ENCODE results near the gene TMEM125. TPM values are rescaled to one million over a fixed set of nuclear protein-coding genes. Genes with fewer than 3 reads are reported as not detected.

TMEM125 gene
- not detected for total RNA-seq

DNA sequence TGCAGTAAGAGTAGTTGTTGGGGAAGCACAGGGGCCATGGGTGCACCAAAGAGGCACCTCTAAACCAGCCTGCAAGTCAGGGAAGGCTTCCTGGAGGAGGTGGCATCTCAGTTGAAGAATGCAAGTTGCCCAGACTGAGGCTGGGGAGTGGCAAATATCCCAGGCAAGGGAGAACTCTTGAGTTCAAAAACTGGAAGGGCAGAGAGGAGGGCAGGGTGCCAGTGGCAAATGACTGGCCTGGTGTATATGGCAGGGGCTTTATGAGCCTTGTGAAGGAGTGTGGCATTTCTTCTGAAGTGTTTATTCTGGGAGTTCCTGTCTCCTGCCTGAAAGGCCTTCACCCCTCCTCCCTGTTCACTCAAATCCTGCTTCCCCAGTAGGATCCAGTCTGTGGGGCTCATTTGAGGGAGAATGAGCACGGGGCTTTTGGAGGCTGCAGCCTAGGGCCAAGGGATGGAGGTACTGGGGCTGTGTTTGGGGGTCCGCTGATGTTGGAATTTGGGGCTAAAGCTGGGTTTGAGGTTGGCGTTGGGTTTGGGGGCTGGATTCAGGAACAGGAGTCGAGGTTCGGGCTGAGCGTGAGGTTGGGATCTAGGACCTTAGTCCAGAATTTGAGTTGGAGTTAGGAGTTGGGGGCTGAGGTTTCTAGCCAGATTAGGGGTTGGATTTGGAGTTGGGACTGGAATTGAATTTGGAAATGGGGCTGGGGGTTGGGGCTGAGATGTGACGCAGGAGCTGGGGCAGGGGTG, at the start of gene TMEM125:
TMEM125 (plus strand) TSS at position 357 of the 749 bp plus-strand sequence. CDS start 2,740 bp downstream, outside the sequence.
- Mint-ChIP-seq H3K4me1 (peaks cover 12% of the 10 kb centered on the region), H3K36me3 (ENCODE audit: low read depth) (peaks cover 4% of the 10 kb centered on the region), H3K27me3 (peaks cover 9% of the 10 kb centered on the region), H3K9me3 (peaks cover 5% of the 10 kb centered on the region), H3K4me3 (no peak within 1 kb of the TSS), H3K27ac (no peak within 1 kb of the TSS)
- no peak for DNase-seq
- CTCF ChIA-PET: no interaction called here
- POLR2A ChIA-PET: no interaction called here

DNA sequence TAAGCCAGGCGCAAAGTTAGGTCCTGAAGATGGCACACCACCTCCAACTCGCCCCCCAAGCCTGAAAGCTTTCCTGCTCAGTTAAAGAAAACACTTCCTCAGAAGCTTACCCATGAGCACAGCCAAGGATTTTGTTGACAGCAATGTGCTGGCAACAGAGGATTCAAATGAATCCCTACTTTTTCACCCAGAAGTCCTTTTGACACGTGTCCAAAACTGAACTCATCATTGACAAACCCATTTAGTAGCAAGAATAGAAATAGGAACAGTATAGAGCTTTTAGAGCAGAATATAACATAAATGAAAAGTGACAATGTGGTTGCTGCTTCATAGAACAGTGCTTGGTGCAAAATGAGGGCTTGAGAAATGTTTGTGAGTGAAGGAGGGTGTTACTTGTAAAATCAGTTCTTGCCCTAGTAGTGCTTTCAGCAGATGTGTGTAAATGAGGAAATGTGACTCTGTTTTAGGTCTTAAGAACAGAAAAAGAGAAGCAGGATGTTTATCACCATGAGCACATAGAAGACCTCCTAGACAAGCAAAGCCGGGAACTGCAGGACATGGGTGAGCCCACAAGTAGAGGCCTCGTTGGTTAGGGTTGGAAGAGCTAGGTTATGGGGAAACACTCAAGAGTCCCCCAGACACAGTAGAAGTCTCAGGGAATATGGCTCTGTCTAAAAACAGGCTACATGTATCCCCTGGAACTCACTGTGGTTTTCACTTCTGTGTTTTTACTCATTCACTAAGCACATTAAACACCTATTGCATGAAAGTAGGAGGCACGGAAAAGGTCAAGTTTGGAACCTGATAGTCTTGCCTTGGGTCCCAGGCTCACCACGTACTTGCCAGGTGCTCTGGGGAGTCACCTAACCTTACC, 48.6 kb upstream of the TMEM125 start:
- H3K9me3 Mint-ChIP-seq: no peaks in the 10 kb centered on the region
- POLR2A ChIA-PET: no interaction called here
- no peak overlapping the region for H3K27ac Mint-ChIP-seq
- no peaks in the 10 kb centered on the region for H3K36me3 Mint-ChIP-seq (ENCODE audit: low read depth)
- H3K4me1 Mint-ChIP-seq: peaks cover 3% of the 10 kb centered on the region
- CTCF ChIA-PET: no interaction called here
- H3K4me3 Mint-ChIP-seq: no peak overlapping the region
- DNase-seq: no peak
- peaks cover 5% of the 10 kb centered on the region for H3K27me3 Mint-ChIP-seq

DNA sequence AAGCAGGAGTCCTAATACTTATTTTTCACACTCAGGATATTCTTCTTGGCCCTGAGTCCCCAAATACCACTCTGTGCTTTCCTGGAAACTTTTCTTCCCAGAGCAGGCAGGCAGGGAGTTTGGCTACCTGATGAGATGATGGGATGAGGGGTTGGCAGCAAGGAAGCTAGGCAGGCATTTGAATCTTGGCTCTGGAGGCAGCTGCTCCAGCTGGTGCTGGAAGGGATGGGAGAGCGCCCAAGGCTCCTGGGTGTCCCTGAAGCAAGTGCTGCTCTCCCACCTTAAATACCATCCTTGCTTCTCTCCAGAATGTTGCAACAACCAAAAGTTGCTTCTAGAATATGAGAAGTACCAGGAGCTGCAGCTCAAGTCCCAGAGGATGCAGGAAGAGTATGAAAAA, 48.0 kb upstream of the TMEM125 start:
- ChIA-PET POLR2A (no interaction called here), CTCF (no interaction called here)
- H3K9me3 Mint-ChIP-seq: no peaks in the 10 kb centered on the region
- no peak overlapping the region for H3K27ac Mint-ChIP-seq
- H3K27me3 Mint-ChIP-seq: peaks cover 3% of the 10 kb centered on the region
- H3K4me1 Mint-ChIP-seq: peaks cover 3% of the 10 kb centered on the region
- no peaks in the 10 kb centered on the region for H3K36me3 Mint-ChIP-seq (ENCODE audit: low read depth)
- H3K4me3 Mint-ChIP-seq: no peak overlapping the region
- no peak for DNase-seq

DNA sequence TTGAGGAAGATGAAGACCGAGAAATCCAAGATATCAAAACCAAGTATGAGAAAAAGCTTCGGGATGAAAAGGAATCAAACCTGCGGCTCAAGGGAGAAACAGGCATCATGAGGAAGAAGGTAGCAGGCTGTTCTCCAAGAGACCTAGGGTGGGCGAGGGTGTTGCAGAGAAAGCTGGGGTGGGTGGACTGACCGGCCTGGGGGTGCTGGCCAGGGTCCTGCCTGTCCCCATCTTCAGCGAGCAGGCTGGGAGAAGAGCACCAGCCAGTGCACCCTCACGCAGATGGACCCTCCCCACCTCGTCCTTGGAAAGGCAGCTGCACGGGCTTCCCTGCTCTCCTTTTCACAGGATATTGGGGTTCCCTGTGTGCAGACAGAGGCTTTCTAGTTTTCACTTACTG, 46.9 kb upstream of the TMEM125 start:
- CTCF ChIA-PET: no interaction called here
- Mint-ChIP-seq H3K4me1 (peaks cover 3% of the 10 kb centered on the region), H3K27me3 (peaks cover 3% of the 10 kb centered on the region), H3K27ac (no peak overlapping the region), H3K36me3 (ENCODE audit: low read depth) (no peaks in the 10 kb centered on the region), H3K9me3 (no peaks in the 10 kb centered on the region), H3K4me3 (no peak overlapping the region)
- DNase-seq: no peak
- POLR2A ChIA-PET: no interaction called here

DNA sequence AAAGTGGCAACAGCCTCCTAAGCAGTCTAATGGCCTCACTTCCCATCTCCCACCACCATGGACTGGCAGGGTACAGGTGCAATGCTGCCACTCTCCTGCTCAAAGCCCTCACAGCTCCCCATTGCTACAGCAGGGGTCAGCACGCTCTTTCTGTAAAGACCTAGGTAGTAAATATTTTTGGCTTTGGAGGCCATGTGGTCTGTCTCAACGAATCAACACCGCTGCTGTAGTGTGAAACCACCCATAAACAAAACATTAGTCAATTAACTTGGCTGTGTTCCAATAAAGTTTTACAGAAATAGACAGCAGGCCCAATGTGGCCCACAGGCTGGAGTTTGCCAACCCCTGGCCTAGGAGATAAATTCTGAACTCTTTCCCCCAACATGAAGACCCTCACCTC, 44.6 kb upstream of the TMEM125 start:
- H3K9me3 Mint-ChIP-seq: no peaks in the 10 kb centered on the region
- H3K4me1 Mint-ChIP-seq: peaks cover 3% of the 10 kb centered on the region
- DNase-seq: no peak
- peaks cover 3% of the 10 kb centered on the region for H3K27me3 Mint-ChIP-seq
- ChIA-PET POLR2A (no interaction called here), CTCF (interaction anchor here (2.7 kb wide), 1 partner anchor 188 kb away, joined by 87 read pairs; no protein-coding TSS in a partner anchor)
- no peak overlapping the region for H3K4me3 Mint-ChIP-seq
- no peaks in the 10 kb centered on the region for H3K36me3 Mint-ChIP-seq (ENCODE audit: low read depth)
- H3K27ac Mint-ChIP-seq: no peak overlapping the region

DNA sequence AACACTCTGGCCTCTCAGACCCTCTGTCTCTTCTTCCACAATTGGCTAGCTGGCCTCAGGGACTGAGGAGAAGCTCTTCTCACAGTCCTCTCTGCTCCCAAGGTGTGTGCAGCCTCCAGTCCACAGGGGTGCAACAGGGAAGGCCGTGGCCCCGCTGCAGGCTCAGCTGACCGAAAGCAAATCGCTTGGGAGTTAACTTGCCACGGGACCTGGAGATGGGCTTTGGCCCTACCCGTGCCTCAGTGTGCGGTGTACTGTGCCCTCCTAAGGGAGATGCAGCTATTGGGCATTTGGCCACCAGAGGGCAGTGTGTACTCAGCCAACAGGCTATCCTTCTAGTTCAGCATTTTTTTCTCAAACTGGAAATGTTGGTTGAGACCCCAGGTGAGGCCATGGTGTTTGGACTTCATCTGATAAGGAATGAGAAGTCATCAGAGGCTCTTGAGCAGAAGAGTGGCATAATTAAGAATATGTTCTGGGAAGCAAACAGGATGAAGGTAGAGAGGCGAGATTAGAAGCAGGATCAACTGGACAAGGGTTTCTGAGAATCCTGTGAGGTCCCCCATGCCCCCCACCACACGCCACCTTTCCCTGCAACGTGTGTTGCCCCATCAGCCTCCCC, 42.5 kb upstream of the TMEM125 start:
- peak; percentile 83 for DNase-seq
- POLR2A ChIA-PET: interaction anchor here (0.5 to 1.5 kb wide), 4 partner anchors 131 to 664 kb away, joined by 3 to 7 read pairs (median 4); partner anchors contain the start of gene CDC20
- no peaks in the 10 kb centered on the region for H3K36me3 Mint-ChIP-seq (ENCODE audit: low read depth)
- no peak overlapping the region for H3K4me3 Mint-ChIP-seq
- H3K27me3 Mint-ChIP-seq: peaks cover 2% of the 10 kb centered on the region
- no peaks in the 10 kb centered on the region for H3K9me3 Mint-ChIP-seq
- H3K4me1 Mint-ChIP-seq: no peaks in the 10 kb centered on the region
- no peak overlapping the region for H3K27ac Mint-ChIP-seq
- CTCF ChIA-PET: interaction anchor here (0.7 to 2.7 kb wide), 18 partner anchors 8 to 707 kb away, joined by 3 to 87 read pairs (median 3); partner anchors contain the start of genes CDC20, ELOVL1, MED8 and SZT2

DNA sequence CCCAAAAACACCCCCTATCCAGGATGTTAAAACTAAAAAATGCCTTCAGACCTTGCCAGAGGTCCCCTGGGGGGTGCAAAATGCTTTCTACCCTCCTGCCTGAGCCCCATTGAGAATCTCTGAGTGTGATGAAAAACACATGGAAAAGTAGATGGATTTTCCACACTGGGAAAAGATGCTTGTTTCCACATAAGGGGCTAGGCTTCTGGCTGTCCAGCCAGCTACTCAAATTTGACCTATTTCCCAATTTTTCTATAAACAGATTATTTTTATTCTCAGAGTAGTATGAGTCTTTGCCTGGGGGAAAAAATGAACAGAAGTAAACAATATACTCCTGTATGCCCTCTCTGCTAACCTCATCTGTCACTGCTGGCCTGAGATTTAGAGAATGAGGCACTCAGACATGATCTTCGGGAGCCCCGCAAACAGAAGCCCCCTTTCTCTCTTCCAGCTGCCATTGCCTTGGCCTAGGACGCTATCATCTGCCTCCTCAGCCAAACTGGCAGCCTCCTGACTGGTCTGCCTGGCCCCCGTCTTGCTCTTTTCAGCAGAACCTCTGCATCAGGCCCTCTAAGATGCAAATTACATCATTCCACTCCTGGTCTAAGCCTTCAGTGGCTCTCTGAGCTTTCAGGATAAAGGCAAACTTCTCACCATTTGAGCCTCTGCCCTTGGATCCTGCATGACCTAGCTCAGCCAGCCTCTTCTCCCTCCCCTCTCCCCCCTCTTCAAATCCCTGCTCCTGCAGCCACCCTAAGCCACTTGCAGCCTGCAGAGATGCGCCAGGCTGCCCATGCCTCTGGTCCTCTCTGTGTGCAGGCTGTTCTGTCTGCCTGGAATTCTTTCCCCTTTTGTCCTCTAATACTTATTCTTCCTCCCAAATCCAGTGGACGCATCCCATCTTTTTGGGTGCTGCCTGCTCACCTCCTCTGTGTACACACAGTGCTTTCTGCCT, 39.7 kb upstream of the TMEM125 start:
- Mint-ChIP-seq H3K27me3 (peaks cover 2% of the 10 kb centered on the region), H3K4me3 (no peak overlapping the region), H3K9me3 (no peaks in the 10 kb centered on the region), H3K4me1 (no peaks in the 10 kb centered on the region), H3K27ac (no peak overlapping the region), H3K36me3 (ENCODE audit: low read depth) (no peaks in the 10 kb centered on the region)
- ChIA-PET CTCF (interaction anchor here (0.7 to 2.5 kb wide), 3 partner anchors 9 to 316 kb away, joined by 3 to 11 read pairs (median 5); no protein-coding TSS in a partner anchor), POLR2A (no interaction called here)
- no peak for DNase-seq

DNA sequence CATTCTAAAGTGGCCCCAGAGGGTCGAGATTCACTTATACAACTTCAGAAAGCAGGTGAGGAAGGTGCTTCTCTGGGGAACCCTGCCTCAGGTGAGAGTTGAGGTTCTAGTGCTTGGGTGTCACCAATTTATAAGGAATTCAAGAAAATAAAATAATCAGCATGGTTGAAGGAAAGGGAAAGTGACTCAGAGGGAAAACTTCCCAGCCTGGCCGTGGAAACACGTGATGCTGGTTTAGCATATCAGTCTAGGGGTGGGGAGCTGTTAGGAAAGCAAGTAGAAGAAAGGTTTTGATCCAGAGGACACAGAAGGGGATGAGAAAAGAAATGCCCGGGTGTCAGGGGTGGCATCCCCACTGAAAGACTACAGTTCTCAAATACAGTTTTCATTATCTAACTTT, 37.7 kb upstream of the TMEM125 start:
- no peak for DNase-seq

DNA sequence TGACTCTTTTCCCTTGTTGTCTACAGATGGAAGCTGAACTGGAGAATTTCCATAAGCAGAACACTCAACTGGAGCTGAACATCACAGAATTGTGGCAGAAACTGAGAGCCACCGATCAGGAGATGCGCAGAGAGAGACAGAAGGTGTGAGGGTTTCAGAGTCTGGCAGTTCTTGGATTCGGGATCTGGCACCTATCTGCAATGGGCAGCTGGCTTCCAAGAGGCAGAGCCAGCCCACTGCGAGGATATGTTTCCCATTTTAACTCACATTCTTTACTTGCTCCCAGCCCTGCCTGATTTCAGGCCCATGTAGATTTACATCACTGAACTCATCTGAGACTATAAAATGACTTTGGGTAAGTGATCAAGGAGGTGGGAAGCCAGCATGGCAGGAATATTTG, 37.3 kb upstream of the TMEM125 start:
- H3K27ac Mint-ChIP-seq: no peak overlapping the region
- CTCF ChIA-PET: interaction anchor here (2.6 kb wide), 1 partner anchor 182 kb away, joined by 11 read pairs; no protein-coding TSS in a partner anchor
- DNase-seq: no peak

More for the DNA sequence above, 37.7 kb upstream of the TMEM125 start:
- no peaks in the 10 kb centered on the region for H3K36me3 Mint-ChIP-seq (ENCODE audit: low read depth)
- H3K9me3 Mint-ChIP-seq: no peaks in the 10 kb centered on the region
- no peak overlapping the region for H3K27ac Mint-ChIP-seq
- H3K4me1 Mint-ChIP-seq: no peaks in the 10 kb centered on the region
- CTCF ChIA-PET: interaction anchor here (2.6 kb wide), 1 partner anchor 182 kb away, joined by 11 read pairs; no protein-coding TSS in a partner anchor
- no peak overlapping the region for H3K4me3 Mint-ChIP-seq
- POLR2A ChIA-PET: no interaction called here
- peaks cover 2% of the 10 kb centered on the region for H3K27me3 Mint-ChIP-seq

DNA sequence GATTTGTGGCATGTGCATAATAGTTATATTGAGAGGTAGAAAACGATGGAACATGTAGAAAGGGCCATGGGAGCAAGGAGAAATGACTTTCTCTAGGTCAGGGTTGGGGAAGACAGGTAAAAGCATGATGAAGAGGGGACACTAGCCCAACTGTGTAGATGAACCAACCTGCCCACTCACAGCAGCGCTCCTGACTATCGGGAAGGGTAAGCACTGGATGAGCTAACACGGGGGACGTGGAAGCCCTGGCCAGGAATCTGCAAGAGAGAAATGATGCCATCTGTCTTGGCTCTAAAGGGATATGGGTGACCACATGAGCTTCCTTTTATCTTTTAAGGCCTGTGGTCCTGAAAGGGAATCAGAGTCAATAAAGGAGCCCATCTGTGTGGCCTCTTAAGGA, 36.2 kb upstream of the TMEM125 start:
- Mint-ChIP-seq H3K4me1 (peaks cover 2% of the 10 kb centered on the region), H3K27me3 (peaks cover 2% of the 10 kb centered on the region), H3K36me3 (ENCODE audit: low read depth) (no peaks in the 10 kb centered on the region), H3K9me3 (no peaks in the 10 kb centered on the region), H3K27ac (no peak overlapping the region), H3K4me3 (no peak overlapping the region)
- POLR2A ChIA-PET: no interaction called here
- DNase-seq: no peak
- CTCF ChIA-PET: no interaction called here

More for the DNA sequence above, 37.3 kb upstream of the TMEM125 start:
- H3K4me1 Mint-ChIP-seq: no peaks in the 10 kb centered on the region
- POLR2A ChIA-PET: no interaction called here
- peaks cover 2% of the 10 kb centered on the region for H3K27me3 Mint-ChIP-seq
- no peak overlapping the region for H3K4me3 Mint-ChIP-seq
- H3K9me3 Mint-ChIP-seq: no peaks in the 10 kb centered on the region
- no peaks in the 10 kb centered on the region for H3K36me3 Mint-ChIP-seq (ENCODE audit: low read depth)

DNA sequence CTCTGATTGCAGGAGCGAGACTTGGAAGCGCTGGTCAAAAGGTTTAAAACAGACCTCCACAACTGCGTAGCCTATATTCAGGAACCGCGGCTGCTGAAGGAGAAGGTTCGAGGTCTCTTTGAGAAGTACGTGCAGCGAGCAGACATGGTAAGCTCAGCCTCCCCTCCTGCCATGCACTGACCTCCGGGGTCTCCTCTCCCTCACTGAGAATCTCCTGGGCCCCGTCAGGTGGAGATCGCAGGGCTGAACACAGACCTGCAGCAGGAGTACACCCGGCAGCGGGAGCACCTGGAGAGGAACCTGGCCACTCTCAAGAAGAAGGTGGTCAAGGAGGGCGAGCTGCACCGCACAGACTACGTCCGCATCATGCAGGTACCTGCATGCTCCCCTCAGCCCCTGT, 35.5 kb upstream of the TMEM125 start:
- peaks cover 2% of the 10 kb centered on the region for H3K27me3 Mint-ChIP-seq
- ChIA-PET CTCF (no interaction called here), POLR2A (no interaction called here)
- no peaks in the 10 kb centered on the region for H3K9me3 Mint-ChIP-seq
- H3K36me3 Mint-ChIP-seq (ENCODE audit: low read depth): no peaks in the 10 kb centered on the region
- DNase-seq: no peak
- H3K27ac Mint-ChIP-seq: no peak overlapping the region
- H3K4me3 Mint-ChIP-seq: no peak overlapping the region
- H3K4me1 Mint-ChIP-seq: peaks cover 6% of the 10 kb centered on the region

DNA sequence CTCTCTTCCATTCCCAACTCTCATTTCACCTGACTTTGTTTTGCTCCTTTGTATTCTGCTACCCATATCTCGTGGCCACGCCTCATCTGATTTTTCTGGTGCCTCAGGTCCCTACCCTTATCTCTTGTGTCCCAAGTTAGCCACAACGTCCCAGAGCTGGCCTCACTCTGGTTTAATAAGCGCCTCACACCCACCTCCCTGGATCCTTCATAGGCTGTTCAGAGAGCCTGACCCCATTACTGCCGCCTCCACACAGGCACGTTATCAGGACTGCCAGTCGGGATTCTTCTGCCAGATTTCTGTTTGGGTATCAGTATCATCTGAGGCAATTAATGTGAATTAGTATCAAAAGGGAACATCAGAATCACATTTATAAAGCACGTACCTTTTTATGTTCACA, 34.7 kb upstream of the TMEM125 start:
- Mint-ChIP-seq H3K4me1 (peaks cover 6% of the 10 kb centered on the region), H3K9me3 (no peaks in the 10 kb centered on the region), H3K4me3 (no peak overlapping the region), H3K36me3 (ENCODE audit: low read depth) (no peaks in the 10 kb centered on the region), H3K27me3 (peaks cover 2% of the 10 kb centered on the region), H3K27ac (no peak overlapping the region)
- no peak for DNase-seq
- POLR2A ChIA-PET: no interaction called here
- CTCF ChIA-PET: no interaction called here

All from activated CD4-positive, alpha-beta memory T cell treated with anti-CD3 and anti-CD28 coated beads, Interleukin-2, amount 10 ng/mL, durations not matched to agents 7 days and 5 days (primary cell).